Kidney epithelial cell (primary cell): ENCODE results near the gene FAM89B. TPM values are rescaled to one million over a fixed set of nuclear protein-coding genes. Genes with fewer than 3 reads are reported as not detected.

Experiments
- DNase-seq: peaks from one replicate; pipeline ENCODE4 v3.0.0-alpha.2; 2010; ENCODE audit warnings: low read depth
- H3K27me3 ChIP-seq: 2 replicates; pipeline ENCODE4 v1.6.0; 2011; ENCODE audit warnings: low read length; ENCODE audit not compliant: control insufficient read depth, insufficient read depth
- H3K36me3 ChIP-seq: 2 replicates; pipeline ENCODE4 v1.5.1; 2011; ENCODE audit warnings: low read length; ENCODE audit not compliant: control insufficient read depth, insufficient read depth
- H3K4me3 ChIP-seq: 2 replicates; pipeline ENCODE4 v1.5.1; 2011; ENCODE audit warnings: low read depth, mild to moderate bottlenecking, control low read depth, low read length
- CTCF ChIP-seq: IDR thresholded peaks from 2 replicates; pipeline ENCODE4 v1.5.1; 2011; ENCODE audit warnings: mild to moderate bottlenecking, moderate library complexity, low read length, control low read depth, inconsistent platforms; ENCODE audit not compliant: insufficient read depth, poor library complexity, severe bottlenecking
- total RNA-seq: library from RNA; depleted of rRNA; stranded (reverse); fragments of >200 nt; gene quantifications from 2 replicates; pipeline ENCODE4 v1.2.3, GENCODE V29; 2015

The FAM89B gene
- total RNA-seq, 1 donor from 2014 or later, result 63.9 TPM

- TF ChIP-seq CTCF, result peak; percentile 61
- no peaks in the 10 kb centered on the region for H3K27me3 ChIP-seq
These were observed 2.1 kb upstream of the FAM89B start, which contains the start of gene ZNRD2 for GRCh38 chr11:65569973-65570918. Gene ZNRD2, plus strand, starts transcription at chr11:65570477. Its CDS starts 15 bp downstream, at chr11:65570492.

GRCh38 chr11:65571420-65571819 lies 918 bp upstream of the FAM89B start:
- H3K4me3 ChIP-seq, result peak overlapping the region; percentile 72
- H3K36me3 ChIP-seq, result peaks cover 1% of the 10 kb centered on the region
- DNase-seq, result no peak
- no peaks in the 10 kb centered on the region for H3K27me3 ChIP-seq
- no peak for TF ChIP-seq CTCF

More at GRCh38 chr11:65569973-65570918, 2.1 kb upstream of the FAM89B start, which contains the start of gene ZNRD2:
- Histone ChIP-seq H3K4me3 (peak within 1 kb of the TSS; percentile 72), H3K36me3 (peaks cover 1% of the 10 kb centered on the region)
- peak; percentile 94 for DNase-seq

- no peak for DNase-seq
- peak; percentile 66 for TF ChIP-seq CTCF
These were observed 398 bp upstream of the FAM89B start for GRCh38 chr11:65571940-65572339.

GRCh38 chr11:65573391-65574079 lies 1.2 kb downstream of the FAM89B start:
- peaks cover 1% of the 10 kb centered on the region for H3K36me3 ChIP-seq
- H3K4me3 ChIP-seq, result peak overlapping the region; percentile 64
- TF ChIP-seq CTCF, result no peak
- no peaks in the 10 kb centered on the region for H3K27me3 ChIP-seq
- no peak for DNase-seq

More at GRCh38 chr11:65571940-65572339, 398 bp upstream of the FAM89B start:
- Histone ChIP-seq H3K27me3 (no peaks in the 10 kb centered on the region), H3K4me3 (peak overlapping the region; percentile 64), H3K36me3 (peaks cover 1% of the 10 kb centered on the region)

GRCh38 chr11:65574109-65574810 lies 1.9 kb downstream of the FAM89B start:
- Histone ChIP-seq H3K4me3 (peak overlapping the region; percentile 21), H3K36me3 (peaks cover 1% of the 10 kb centered on the region), H3K27me3 (no peaks in the 10 kb centered on the region)
- peak; percentile 82 for DNase-seq
- TF ChIP-seq CTCF, result peak; percentile 65
